ENCODE results near the gene ECHDC3.

- TF ChIP-seq, protein P1, sequence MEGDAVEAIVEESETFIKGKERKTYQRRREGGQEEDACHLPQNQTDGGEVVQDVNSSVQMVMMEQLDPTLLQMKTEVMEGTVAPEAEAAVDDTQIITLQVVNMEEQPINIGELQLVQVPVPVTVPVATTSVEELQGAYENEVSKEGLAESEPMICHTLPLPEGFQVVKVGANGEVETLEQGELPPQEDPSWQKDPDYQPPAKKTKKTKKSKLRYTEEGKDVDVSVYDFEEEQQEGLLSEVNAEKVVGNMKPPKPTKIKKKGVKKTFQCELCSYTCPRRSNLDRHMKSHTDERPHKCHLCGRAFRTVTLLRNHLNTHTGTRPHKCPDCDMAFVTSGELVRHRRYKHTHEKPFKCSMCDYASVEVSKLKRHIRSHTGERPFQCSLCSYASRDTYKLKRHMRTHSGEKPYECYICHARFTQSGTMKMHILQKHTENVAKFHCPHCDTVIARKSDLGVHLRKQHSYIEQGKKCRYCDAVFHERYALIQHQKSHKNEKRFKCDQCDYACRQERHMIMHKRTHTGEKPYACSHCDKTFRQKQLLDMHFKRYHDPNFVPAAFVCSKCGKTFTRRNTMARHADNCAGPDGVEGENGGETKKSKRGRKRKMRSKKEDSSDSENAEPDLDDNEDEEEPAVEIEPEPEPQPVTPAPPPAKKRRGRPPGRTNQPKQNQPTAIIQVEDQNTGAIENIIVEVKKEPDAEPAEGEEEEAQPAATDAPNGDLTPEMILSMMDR (IDR thresholded peaks at IDR 0.05), result no peak
- no peak for TF ChIP-seq POLR2A (IDR thresholded peaks at IDR 0.05)
Observed at GRCh38 chr10:11742009-11742778, at the start of gene ECHDC3.

All from adrenal gland (tissue), 5 donors.